ENCODE data around the gene RELN. TPM values are rescaled to one million over a fixed set of nuclear protein-coding genes. Genes with fewer than 3 reads are reported as not detected.

RELN gene
- total and polyA plus RNA-seq, 9 of the 15 experiments (the other 6 are each of a cell fraction or from before 2014, with no cell fraction given): 12.9 to 43.2 (median 18.1) TPM

DNA sequence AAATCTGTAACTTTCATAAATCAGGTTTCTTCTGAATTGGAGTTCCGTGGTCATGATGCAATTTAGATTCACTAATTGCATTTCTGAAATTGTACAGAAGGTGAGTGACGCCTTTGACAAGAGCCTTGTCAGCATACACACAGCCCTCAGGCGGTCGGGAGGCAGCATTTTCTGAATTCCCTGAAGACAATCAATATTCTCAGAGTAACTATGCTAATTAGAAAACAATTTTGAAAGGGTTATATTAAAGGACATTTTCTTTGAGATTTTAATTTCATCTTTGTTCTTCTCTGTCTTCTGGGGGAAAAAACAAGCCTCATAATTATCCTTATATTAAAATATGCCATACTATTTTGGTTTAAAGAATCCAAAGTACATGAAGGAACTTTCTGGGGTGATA lies 488.3 kb downstream of the RELN start:
- Histone ChIP-seq H3K9me1 (ENCODE audit: control insufficient read depth, insufficient read depth, low read length) (no peaks in the 10 kb centered on the region), H2AFZ (ENCODE audit: low read depth, low read length) (no peak overlapping the region), H3K79me2 (ENCODE audit: control insufficient read depth, insufficient read depth, low read length) (no peaks in the 10 kb centered on the region), H3K27ac (ENCODE audit: extremely low read depth, low read depth, low read length) (no peak overlapping the region), H4K20me1 (replicated peaks; ENCODE audit: control insufficient read depth, insufficient read depth, low read length) (no peaks in the 10 kb centered on the region), H3K4me2 (ENCODE audit: insufficient read depth, low read length) (no peak overlapping the region), H3K27me3 (ENCODE audit: control insufficient read depth in 2 of 2, insufficient read depth in 2 of 2, low read length in 2 of 2) (no peaks in the 10 kb centered on the region), H3K9me3 (replicated peaks; ENCODE audit: control insufficient read depth, insufficient read depth, low read depth, low read length) (no peaks in the 10 kb centered on the region), H3K36me3 (ENCODE audit: control insufficient read depth, insufficient read depth, low read length) (peaks cover 23% of the 10 kb centered on the region), H3K4me1 (replicated peaks in 1 of 2; ENCODE audit: control insufficient read depth in 2 of 2, insufficient read depth in 2 of 2, low read length in 2 of 2) (peaks cover 4 to 8% of the 10 kb centered on the region in 2 experiments; a peak in 3 of 5 replicates), H3K4me3 (no peak overlapping the region), H3K9ac (ENCODE audit: insufficient read depth in 1 of 2, low read depth in 2 of 2, low read length in 2 of 2) (no peak overlapping the region)
- BruUV-seq (replicated peaks): no TSS peak
- ATAC-seq: no peak
- TF ChIP-seq SMARCC2 (IDR thresholded peaks at IDR 0.05; ENCODE audit: low read depth) (no peak), FOXM1 (IDR thresholded peaks at IDR 0.05; ENCODE audit: low read depth) (no peak), FOXM1 (CRISPR knock-in tag; IDR thresholded peaks at IDR 0.05; ENCODE audit: low read depth) (no peak), KLF13 (tag; IDR thresholded peaks at IDR 0.05; ENCODE audit: borderline replicate concordance, low read depth) (no peak), GATAD2B (IDR thresholded peaks at IDR 0.05; ENCODE audit: borderline replicate concordance) (no peak)
- TF ChIP-seq, protein P1, sequence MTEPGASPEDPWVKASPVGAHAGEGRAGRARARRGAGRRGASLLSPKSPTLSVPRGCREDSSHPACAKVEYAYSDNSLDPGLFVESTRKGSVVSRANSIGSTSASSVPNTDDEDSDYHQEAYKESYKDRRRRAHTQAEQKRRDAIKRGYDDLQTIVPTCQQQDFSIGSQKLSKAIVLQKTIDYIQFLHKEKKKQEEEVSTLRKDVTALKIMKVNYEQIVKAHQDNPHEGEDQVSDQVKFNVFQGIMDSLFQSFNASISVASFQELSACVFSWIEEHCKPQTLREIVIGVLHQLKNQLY (CRISPR knock-in tag; conservative IDR thresholded peaks at IDR 0.05): no peak
- TF ChIP-seq, protein P2, sequence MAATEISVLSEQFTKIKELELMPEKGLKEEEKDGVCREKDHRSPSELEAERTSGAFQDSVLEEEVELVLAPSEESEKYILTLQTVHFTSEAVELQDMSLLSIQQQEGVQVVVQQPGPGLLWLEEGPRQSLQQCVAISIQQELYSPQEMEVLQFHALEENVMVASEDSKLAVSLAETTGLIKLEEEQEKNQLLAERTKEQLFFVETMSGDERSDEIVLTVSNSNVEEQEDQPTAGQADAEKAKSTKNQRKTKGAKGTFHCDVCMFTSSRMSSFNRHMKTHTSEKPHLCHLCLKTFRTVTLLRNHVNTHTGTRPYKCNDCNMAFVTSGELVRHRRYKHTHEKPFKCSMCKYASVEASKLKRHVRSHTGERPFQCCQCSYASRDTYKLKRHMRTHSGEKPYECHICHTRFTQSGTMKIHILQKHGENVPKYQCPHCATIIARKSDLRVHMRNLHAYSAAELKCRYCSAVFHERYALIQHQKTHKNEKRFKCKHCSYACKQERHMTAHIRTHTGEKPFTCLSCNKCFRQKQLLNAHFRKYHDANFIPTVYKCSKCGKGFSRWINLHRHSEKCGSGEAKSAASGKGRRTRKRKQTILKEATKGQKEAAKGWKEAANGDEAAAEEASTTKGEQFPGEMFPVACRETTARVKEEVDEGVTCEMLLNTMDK (IDR thresholded peaks at IDR 0.05; ENCODE audit: borderline replicate concordance, insufficient read depth, low read depth, low read length, poor library complexity, severe bottlenecking): no peak
- ChIA-PET POLR2A (no interaction called here), CTCF (ENCODE audit: low intra/inter-chr PET ratio) (no interaction called here)
- in situ Hi-C loops (cut with MboI) (no loop called here), intact Hi-C loops (cut with micrococcal nuclease) (no loop called here)
- DNase-seq (ENCODE audit: extremely low read depth in 1 of 4, low spot score in 3 of 4): no peak
- 63% methylated on average over 4 of the region's 4 CpGs for WGBS (ENCODE audit: insufficient coverage, low coverage, missing lambda C conversion rate)
- FAIRE-seq: no peak
